KMS-11 (cell line): Measurements from ENCODE around the gene C1QL1.

ENCODE experiments used
- H2AFZ ChIP-seq: fragments of 200-600 bp; sonication (generic); 2 replicates; pipeline ENCODE4 v1.6.1; 2016; ENCODE audit warnings: antibody characterized with exemption, mixed run types, low read depth
- H3K27ac ChIP-seq: fragments of 200-600 bp; sonication (generic); 2 replicates; pipeline ENCODE4 v1.6.1; 2016; ENCODE audit warnings: mild to moderate bottlenecking, mixed run types
- H3K27me3 ChIP-seq: fragments of 200-600 bp; sonication (generic); 2 replicates; pipeline ENCODE4 v1.6.1; 2017; ENCODE audit warnings: mild to moderate bottlenecking, low read depth, mixed run types, moderate library complexity; ENCODE audit not compliant: insufficient read depth
- H3K36me3 ChIP-seq: fragments of 200-600 bp; sonication (generic); 2 replicates; pipeline ENCODE4 v1.6.1; 2017; ENCODE audit warnings: mild to moderate bottlenecking, mixed run types; ENCODE audit not compliant: insufficient read depth
- H3K4me1 ChIP-seq: fragments of 200-600 bp; sonication (generic); 2 replicates; pipeline ENCODE4 v1.6.1; 2016; ENCODE audit warnings: mild to moderate bottlenecking, low read depth, mixed run types; ENCODE audit not compliant: poor library complexity, severe bottlenecking
- H3K4me2 ChIP-seq: fragments of 200-600 bp; sonication (generic); 2 replicates; pipeline ENCODE4 v1.7.0; 2016; ENCODE audit warnings: mild to moderate bottlenecking, mixed run types
- H3K4me3 ChIP-seq: fragments of 200-600 bp; sonication (generic); IDR thresholded peaks from 2 replicates; pipeline ENCODE4 v1.6.1; 2017; ENCODE audit warnings: low read depth, low read length, mixed read lengths; ENCODE audit not compliant: insufficient read depth
- H3K79me2 ChIP-seq: fragments of 200-600 bp; sonication (generic); 2 replicates; pipeline ENCODE4 v1.6.1; 2016; ENCODE audit warnings: low read depth, mixed run types; ENCODE audit not compliant: insufficient read depth
- H3K9ac ChIP-seq: fragments of 200-600 bp; sonication (generic); 2 replicates; pipeline ENCODE4 v1.6.1; 2016; ENCODE audit warnings: mild to moderate bottlenecking, mixed run types
- H4K20me1 ChIP-seq: fragments of 200-600 bp; sonication (generic); 2 replicates; pipeline ENCODE4 v1.6.1; 2016; ENCODE audit warnings: mild to moderate bottlenecking, mixed run types; ENCODE audit not compliant: insufficient read depth
- CTCF ChIP-seq: fragments of 200-600 bp; sonication (generic); conservative IDR thresholded peaks from 2 replicates; pipeline ENCODE4 v1.6.1; 2017; ENCODE audit warnings: low read depth, mild to moderate bottlenecking, antibody characterized with exemption, low read length, moderate library complexity, mixed read lengths

The C1QL1 gene

GRCh38 chr17:44930667-44931066, 37.4 kb downstream of the C1QL1 start:
- Histone ChIP-seq H3K36me3 (peaks cover 5% of the 10 kb centered on the region; the same call in 1 of the 2 replicates), H3K27ac (no peak overlapping the region), H3K9ac (no peak overlapping the region)

GRCh38 chr17:44928950-44929720, 39.0 kb downstream of the C1QL1 start:
- H3K27me3 ChIP-seq: no peaks in the 10 kb centered on the region
- no peaks in the 10 kb centered on the region for H3K4me1 ChIP-seq
- H3K79me2 ChIP-seq: no peaks in the 10 kb centered on the region
- H3K4me2 ChIP-seq: no peak overlapping the region
- no peak overlapping the region for H3K27ac ChIP-seq
- H3K9ac ChIP-seq: no peak overlapping the region
- H4K20me1 ChIP-seq: no peaks in the 10 kb centered on the region
- peaks cover 5% of the 10 kb centered on the region; the same call in 1 of the 2 replicates for H3K36me3 ChIP-seq
- no peak overlapping the region for H2AFZ ChIP-seq
- H3K4me3 ChIP-seq: no peak overlapping the region
- TF ChIP-seq CTCF: no peak

More at GRCh38 chr17:44930667-44931066, 37.4 kb downstream of the C1QL1 start:
- Histone ChIP-seq H3K4me3 (no peak overlapping the region), H3K4me1 (no peaks in the 10 kb centered on the region), H4K20me1 (no peaks in the 10 kb centered on the region), H3K27me3 (no peaks in the 10 kb centered on the region), H3K4me2 (no peak overlapping the region), H2AFZ (no peak overlapping the region), H3K79me2 (no peaks in the 10 kb centered on the region)
- TF ChIP-seq CTCF: no peak

- Histone ChIP-seq H4K20me1 (no peaks in the 10 kb centered on the region), H3K27ac (no peak overlapping the region), H3K79me2 (no peaks in the 10 kb centered on the region), H3K4me3 (no peak overlapping the region), H3K9ac (no peak overlapping the region), H3K4me2 (no peak overlapping the region), H3K4me1 (no peaks in the 10 kb centered on the region), H2AFZ (no peak overlapping the region), H3K27me3 (no peaks in the 10 kb centered on the region), H3K36me3 (peaks cover 5% of the 10 kb centered on the region; the same call in 1 of the 2 replicates)
- TF ChIP-seq CTCF: no peak
Measured at GRCh38 chr17:44928136-44928535, 40.0 kb downstream of the C1QL1 start.

- H3K36me3 ChIP-seq: peaks cover 5% of the 10 kb centered on the region; the same call in 1 of the 2 replicates
- no peak for TF ChIP-seq CTCF
- no peak overlapping the region for H3K4me3 ChIP-seq
- no peaks in the 10 kb centered on the region for H4K20me1 ChIP-seq
- no peak overlapping the region for H3K4me2 ChIP-seq
- no peaks in the 10 kb centered on the region for H3K4me1 ChIP-seq
- H2AFZ ChIP-seq: no peak overlapping the region
- no peak overlapping the region for H3K27ac ChIP-seq
- no peaks in the 10 kb centered on the region for H3K79me2 ChIP-seq
- H3K27me3 ChIP-seq: no peaks in the 10 kb centered on the region
- H3K9ac ChIP-seq: no peak overlapping the region
Measured at GRCh38 chr17:44927696-44928095, 40.4 kb downstream of the C1QL1 start.
